Measurements from ENCODE around the gene SLC25A41. TPM values are rescaled to one million over a fixed set of nuclear protein-coding genes. Genes with fewer than 3 reads are reported as not detected.

The SLC25A41 gene
- polyA plus RNA-seq, 4 donors: 0.21 to 0.88 (median 0.58) TPM

- no peak for DNase-seq (ENCODE audit: low read depth in 4 of 4, low spot score in 3 of 4)
Measured at GRCh38 chr19:6379744-6380143, 53.8 kb downstream of the SLC25A41 start.

- no peak for DNase-seq (ENCODE audit: low read depth in 4 of 4, low spot score in 3 of 4)
Measured at GRCh38 chr19:6378486-6378885, 55.1 kb downstream of the SLC25A41 start.

- no peak for DNase-seq (ENCODE audit: low read depth in 4 of 4, low spot score in 3 of 4)
Measured at GRCh38 chr19:6378041-6378440, 55.5 kb downstream of the SLC25A41 start.

- DNase-seq (ENCODE audit: low read depth in 4 of 4, low spot score in 3 of 4): no peak
Measured at GRCh38 chr19:6376512-6377190, 56.9 kb downstream of the SLC25A41 start.

Other genes starting within 250 kb of the SLC25A41 start
- gene MLLT1, start 153.8 kb downstream of the SLC25A41 start, polyA plus RNA-seq (ENCODE audit: insufficient read length in 4 of 4): 100 to 1,000 TPM in 1 of 4 donors, 10 to 100 TPM in 3; 72.5 to 118 (median 76.5) TPM
- gene ACER1, start 100.2 kb downstream of the SLC25A41 start, polyA plus RNA-seq (ENCODE audit: insufficient read length in 4 of 4): under 1 TPM in 3 of 4 donors, not detected in 1; 0.10 to 0.20 (median 0.11) TPM
- 10 to 100 TPM; 47.0 to 65.3 (median 57.5) TPM for gene CLPP, start 72.2 kb downstream of the SLC25A41 start, polyA plus RNA-seq (ENCODE audit: insufficient read length in 4 of 4)
- 10 to 100 TPM; 40.0 to 91.4 (median 43.3) TPM for gene ALKBH7, start 61.0 kb downstream of the SLC25A41 start, polyA plus RNA-seq (ENCODE audit: insufficient read length in 4 of 4)
- 1 to 10 TPM; 1.5 to 3.3 (median 2.3) TPM for gene PSPN, start 57.8 kb downstream of the SLC25A41 start, polyA plus RNA-seq (ENCODE audit: insufficient read length in 4 of 4)
- 10 to 100 TPM; 67.6 to 99.8 (median 85.7) TPM for gene GTF2F1, start 40.6 kb downstream of the SLC25A41 start, polyA plus RNA-seq (ENCODE audit: insufficient read length in 4 of 4)
- gene KHSRP, start 9.0 kb downstream of the SLC25A41 start, polyA plus RNA-seq (ENCODE audit: insufficient read length in 4 of 4): 100 to 1,000 TPM; 259 to 351 (median 275) TPM
- 10 to 100 TPM; 55.2 to 85.1 (median 68.6) TPM for gene SLC25A23, start 26.0 kb upstream of the SLC25A41 start, polyA plus RNA-seq (ENCODE audit: insufficient read length in 4 of 4)
- gene CRB3, start 30.5 kb upstream of the SLC25A41 start, polyA plus RNA-seq (ENCODE audit: insufficient read length in 4 of 4): 10 to 100 TPM in 3 of 4 donors, under 1 TPM in 1; 0.55 to 39.8 (median 24.0) TPM
- 10 to 100 TPM in 3 of 4 donors, 1 to 10 TPM in 1; 1.5 to 40.6 (median 36.1) TPM for gene DENND1C, start 48.0 kb upstream of the SLC25A41 start, polyA plus RNA-seq (ENCODE audit: insufficient read length in 4 of 4)
- gene TUBB4A, start 68.5 kb upstream of the SLC25A41 start, polyA plus RNA-seq (ENCODE audit: insufficient read length in 4 of 4): 10 to 100 TPM in 3 of 4 donors, 1 to 10 TPM in 1; 5.8 to 47.2 (median 31.2) TPM
- gene TNFSF9, start 97.3 kb upstream of the SLC25A41 start, polyA plus RNA-seq (ENCODE audit: insufficient read length in 4 of 4): 1 to 10 TPM in 1 of 4 donors, under 1 TPM in 3; 0.20 to 2.4 (median 0.39) TPM
- not detected for gene CD70, start 157.4 kb upstream of the SLC25A41 start, polyA plus RNA-seq (ENCODE audit: insufficient read length in 4 of 4)
- gene TNFSF14, start 236.4 kb upstream of the SLC25A41 start, polyA plus RNA-seq (ENCODE audit: insufficient read length in 4 of 4): under 1 TPM in 3 of 4 donors, not detected in 1; 0.08 to 0.13 (median 0.08) TPM

All from left renal pelvis (tissue), 4 donors.